ENCODE results near the gene ANKRD49. TPM values are rescaled to one million over a fixed set of nuclear protein-coding genes. Genes with fewer than 3 reads are reported as not detected.
A peak's percentile ranks its signal among the peaks of the same experiment; 100 is the strongest.
"Not testable (repeated sequence)": the region's sequence is repeated elsewhere in the genome, so short reads cannot be mapped to it uniquely, and the experiment has no call there.

ANKRD49 gene
- total RNA-seq, 1 donor from 2014 or later = 11.9 TPM

- H3K27ac Mint-ChIP-seq (ENCODE audit: unreplicated experiment) = no peak overlapping the region
- H3K4me1 Mint-ChIP-seq (ENCODE audit: low read depth, unreplicated experiment) = no peaks in the 10 kb centered on the region
- peaks cover 2% of the 10 kb centered on the region for H3K27me3 Mint-ChIP-seq (ENCODE audit: unreplicated experiment)
- DNase-seq = no peak
- H3K9me3 Mint-ChIP-seq (ENCODE audit: unreplicated experiment) = no peaks in the 10 kb centered on the region
- TF ChIP-seq CTCF (IDR thresholded peaks at IDR 0.05; ENCODE audit: partially characterized antibody, unreplicated experiment) = no peak
- H3K36me3 Mint-ChIP-seq (ENCODE audit: unreplicated experiment) = no peaks in the 10 kb centered on the region
- H3K4me3 Mint-ChIP-seq (ENCODE audit: unreplicated experiment) = no peak overlapping the region
These were observed 7.7 kb downstream of the ANKRD49 start for GRCh38 chr11:94501522-94501921.

GRCh38 chr11:94504689-94505293 is 11.0 kb downstream of the ANKRD49 start:
- Mint-ChIP-seq H3K27ac (ENCODE audit: unreplicated experiment) (no peak overlapping the region), H3K4me3 (ENCODE audit: unreplicated experiment) (no peak overlapping the region), H3K36me3 (ENCODE audit: unreplicated experiment) (no peaks in the 10 kb centered on the region), H3K27me3 (ENCODE audit: unreplicated experiment) (peaks cover 4% of the 10 kb centered on the region), H3K9me3 (ENCODE audit: unreplicated experiment) (peaks cover 2% of the 10 kb centered on the region), H3K4me1 (ENCODE audit: low read depth, unreplicated experiment) (no peaks in the 10 kb centered on the region)
- DNase-seq = no peak
- peak; percentile 78 for TF ChIP-seq CTCF (IDR thresholded peaks at IDR 0.05; ENCODE audit: partially characterized antibody, unreplicated experiment)

GRCh38 chr11:94506513-94506912 is 12.7 kb downstream of the ANKRD49 start:
- H3K27ac Mint-ChIP-seq (ENCODE audit: unreplicated experiment); DNase-seq; H3K4me3 Mint-ChIP-seq (ENCODE audit: unreplicated experiment); H3K4me1 Mint-ChIP-seq (ENCODE audit: low read depth, unreplicated experiment); H3K36me3 Mint-ChIP-seq (ENCODE audit: unreplicated experiment); H3K9me3 Mint-ChIP-seq (ENCODE audit: unreplicated experiment); H3K27me3 Mint-ChIP-seq (ENCODE audit: unreplicated experiment): not testable (repeated sequence)

GRCh38 chr11:94507485-94507884 is 13.7 kb downstream of the ANKRD49 start:
- no peak for DNase-seq
- H3K27ac Mint-ChIP-seq (ENCODE audit: unreplicated experiment) = no peak overlapping the region
- H3K4me1 Mint-ChIP-seq (ENCODE audit: low read depth, unreplicated experiment) = no peaks in the 10 kb centered on the region
- no peaks in the 10 kb centered on the region for H3K36me3 Mint-ChIP-seq (ENCODE audit: unreplicated experiment)
- peaks cover 2% of the 10 kb centered on the region for H3K9me3 Mint-ChIP-seq (ENCODE audit: unreplicated experiment)
- no peak for TF ChIP-seq CTCF (IDR thresholded peaks at IDR 0.05; ENCODE audit: partially characterized antibody, unreplicated experiment)
- no peak overlapping the region for H3K4me3 Mint-ChIP-seq (ENCODE audit: unreplicated experiment)
- H3K27me3 Mint-ChIP-seq (ENCODE audit: unreplicated experiment) = peaks cover 4% of the 10 kb centered on the region

- peak within 1 kb of the TSS; percentile 87 for H3K4me3 Mint-ChIP-seq (ENCODE audit: unreplicated experiment)
- DNase-seq = peak; percentile 76
- H3K36me3 Mint-ChIP-seq (ENCODE audit: unreplicated experiment) = no peaks in the 10 kb centered on the region
- H3K9me3 Mint-ChIP-seq (ENCODE audit: unreplicated experiment) = peaks cover 2% of the 10 kb centered on the region
- H3K4me1 Mint-ChIP-seq (ENCODE audit: low read depth, unreplicated experiment) = no peaks in the 10 kb centered on the region
- H3K27me3 Mint-ChIP-seq (ENCODE audit: unreplicated experiment) = peaks cover 2% of the 10 kb centered on the region
- no peak for TF ChIP-seq CTCF (IDR thresholded peaks at IDR 0.05; ENCODE audit: partially characterized antibody, unreplicated experiment)
- no peak within 1 kb of the TSS for H3K27ac Mint-ChIP-seq (ENCODE audit: unreplicated experiment)
These were observed 18.4 kb downstream of the ANKRD49 start, which contains the start of gene C11orf97 for GRCh38 chr11:94511932-94512781. C11orf97 (plus strand) TSS chr11:94512461; CDS start chr11:94512529, 68 bp downstream.
